Measurements from ENCODE around the gene PRKD3.

The PRKD3 gene

GRCh38 chr2:37324786-37325624, at the start of gene PRKD3:
Gene PRKD3 (minus strand): TSS chr2:37324833. CDS start chr2:37316524, 8,309 bp downstream.
- peak; percentile 62 for DNase-seq

GRCh38 chr2:37372000-37372399, 47.4 kb upstream of the PRKD3 start:
- DNase-seq, result no peak

GRCh38 chr2:37370666-37371065, 46.0 kb upstream of the PRKD3 start:
- no peak for DNase-seq

- no peak for DNase-seq
These were observed 43.4 kb upstream of the PRKD3 start for GRCh38 chr2:37367984-37368383.

GRCh38 chr2:37367310-37367709, 42.7 kb upstream of the PRKD3 start:
- DNase-seq, result no peak

- DNase-seq, result peak; percentile 27
These were observed 42.1 kb upstream of the PRKD3 start for GRCh38 chr2:37366773-37367172.

GRCh38 chr2:37365669-37366068, 41.0 kb upstream of the PRKD3 start:
- DNase-seq, result peak; percentile 58

DNA sequence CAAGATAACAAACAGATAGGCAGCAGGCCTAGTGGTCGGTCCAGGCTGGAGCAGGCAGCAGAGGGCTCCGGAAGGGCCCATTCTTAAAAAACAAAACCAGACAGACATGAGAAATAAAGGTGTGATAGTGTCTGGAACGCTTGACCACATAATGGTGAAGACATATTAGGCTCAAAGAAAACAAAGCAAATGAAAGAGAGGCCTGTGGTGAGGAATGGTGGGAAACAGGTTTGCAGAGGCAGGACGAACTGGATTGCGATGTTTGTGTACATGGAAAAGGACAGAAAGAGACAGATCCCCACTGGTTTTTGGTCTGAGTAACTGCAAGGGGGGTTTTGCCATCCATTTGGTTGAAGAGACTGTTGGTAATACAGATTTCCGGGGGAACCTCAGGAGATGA, 39.7 kb upstream of the PRKD3 start:
- no peak for DNase-seq

GRCh38 chr2:37361994-37362698, 37.5 kb upstream of the PRKD3 start:
- DNase-seq, result no peak

DNA sequence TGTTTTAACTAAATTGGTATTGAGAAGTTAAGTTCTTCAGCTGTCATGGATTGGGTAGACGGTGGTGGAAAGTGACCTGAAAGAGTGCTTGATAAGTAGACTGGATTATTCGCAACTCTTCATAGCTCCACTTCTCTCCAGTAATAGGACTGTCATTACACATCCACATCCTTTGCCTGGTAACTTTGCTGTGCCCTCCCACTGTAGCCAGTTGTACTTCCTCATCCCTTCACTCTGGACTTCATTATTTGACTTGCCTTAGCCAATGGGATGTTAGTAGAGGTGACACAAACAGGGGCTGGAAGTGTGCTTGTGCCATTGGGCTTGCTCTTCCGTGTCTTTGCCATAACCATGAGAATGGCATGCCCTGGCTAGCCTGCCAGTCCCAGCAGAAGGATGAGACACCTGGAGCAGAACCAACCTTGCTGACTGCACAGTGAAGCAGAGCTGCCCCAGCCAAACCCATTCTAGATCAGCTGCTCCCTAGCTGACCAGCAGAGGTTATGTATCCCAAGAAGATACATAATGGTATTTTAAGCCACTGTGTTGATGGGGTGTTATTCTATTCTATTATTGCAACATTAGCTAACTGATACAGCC, 36.7 kb upstream of the PRKD3 start:
- DNase-seq, result no peak

DNA sequence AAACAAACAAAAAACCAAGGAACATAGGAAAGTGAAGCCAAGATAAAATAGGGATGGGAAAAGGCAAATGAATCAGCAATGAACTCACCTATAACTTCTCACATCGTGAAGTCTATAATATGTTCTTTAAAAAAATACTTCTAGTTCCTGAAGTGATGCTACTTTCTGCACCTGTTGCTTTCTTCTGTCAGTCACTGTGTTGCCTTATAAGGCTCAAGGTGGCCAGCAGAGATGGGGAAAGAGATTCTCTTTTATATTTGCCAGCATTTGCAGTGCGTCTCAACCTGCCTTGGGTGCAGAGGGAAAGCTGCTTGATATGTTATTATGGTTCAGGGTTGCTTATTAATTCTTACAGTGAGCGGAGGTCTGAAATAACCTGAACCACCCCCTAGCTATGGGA, 33.8 kb upstream of the PRKD3 start:
- no peak for DNase-seq

- no peak for DNase-seq
These were observed 32.9 kb upstream of the PRKD3 start for GRCh38 chr2:37357530-37357929.

- no peak for DNase-seq
These were observed 32.4 kb upstream of the PRKD3 start for GRCh38 chr2:37357069-37357468.

DNA sequence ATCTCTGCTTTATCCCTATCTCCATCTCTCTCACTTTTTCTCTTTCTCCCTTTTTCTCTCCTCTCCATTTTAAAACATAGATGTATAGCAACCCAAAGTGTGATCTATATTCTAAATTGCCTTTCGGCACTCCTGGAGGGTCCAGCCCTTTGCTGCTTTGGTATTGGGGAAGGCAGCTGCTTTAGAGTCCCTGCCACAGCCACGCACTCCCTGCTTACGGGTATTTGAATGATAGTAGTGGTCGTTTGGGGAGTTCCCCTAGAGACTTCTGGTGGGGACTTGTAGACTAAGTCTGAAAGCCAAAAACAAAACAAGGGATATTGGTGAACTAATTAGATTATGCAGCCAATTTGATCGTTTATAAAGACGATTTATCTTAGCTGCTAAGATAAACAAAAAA, 31.7 kb upstream of the PRKD3 start:
- no peak for DNase-seq

GRCh38 chr2:37355735-37356134, 31.1 kb upstream of the PRKD3 start:
- DNase-seq, result no peak

- no peak for DNase-seq
These were observed 29.9 kb upstream of the PRKD3 start for GRCh38 chr2:37354531-37354930.

DNA sequence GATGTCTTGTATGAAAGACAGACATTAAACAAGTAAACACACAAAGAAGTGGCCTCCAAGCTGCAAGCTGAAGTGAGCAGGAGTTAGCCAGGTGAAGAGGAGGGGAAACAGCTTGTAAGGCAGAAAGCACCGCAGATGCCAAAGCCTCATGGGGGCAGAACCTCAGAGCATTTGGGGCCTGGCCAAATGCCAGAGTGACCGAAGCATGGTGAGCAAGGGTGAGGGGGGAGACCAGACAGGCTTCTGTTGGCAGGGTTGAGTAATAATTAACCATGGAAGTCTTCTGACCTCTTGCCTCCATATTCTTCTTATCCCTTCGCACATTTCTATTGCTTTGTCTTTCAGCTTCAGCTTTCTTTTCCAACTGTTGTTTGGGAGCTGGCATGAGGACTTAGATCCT, 25.4 kb upstream of the PRKD3 start:
- no peak for DNase-seq

GRCh38 chr2:37349231-37349860, 24.7 kb upstream of the PRKD3 start:
- DNase-seq, result no peak

- DNase-seq, result no peak
These were observed 23.5 kb upstream of the PRKD3 start for GRCh38 chr2:37348155-37348554.

GRCh38 chr2:37344453-37345361, 20.1 kb upstream of the PRKD3 start, which contains the start of gene QPCT:
Gene QPCT (plus strand): TSS chr2:37344630. CDS start chr2:37344732, 102 bp downstream.
- DNase-seq, result peak; percentile 32

- no peak for DNase-seq
These were observed 19.2 kb upstream of the PRKD3 start for GRCh38 chr2:37343537-37344434.
